ENCODE data around the gene TANGO6. TPM values are rescaled to one million over a fixed set of nuclear protein-coding genes. Genes with fewer than 3 reads are reported as not detected.

The TANGO6 gene
- total RNA-seq, 1 donor from 2014 or later: 12.8 TPM

DNA sequence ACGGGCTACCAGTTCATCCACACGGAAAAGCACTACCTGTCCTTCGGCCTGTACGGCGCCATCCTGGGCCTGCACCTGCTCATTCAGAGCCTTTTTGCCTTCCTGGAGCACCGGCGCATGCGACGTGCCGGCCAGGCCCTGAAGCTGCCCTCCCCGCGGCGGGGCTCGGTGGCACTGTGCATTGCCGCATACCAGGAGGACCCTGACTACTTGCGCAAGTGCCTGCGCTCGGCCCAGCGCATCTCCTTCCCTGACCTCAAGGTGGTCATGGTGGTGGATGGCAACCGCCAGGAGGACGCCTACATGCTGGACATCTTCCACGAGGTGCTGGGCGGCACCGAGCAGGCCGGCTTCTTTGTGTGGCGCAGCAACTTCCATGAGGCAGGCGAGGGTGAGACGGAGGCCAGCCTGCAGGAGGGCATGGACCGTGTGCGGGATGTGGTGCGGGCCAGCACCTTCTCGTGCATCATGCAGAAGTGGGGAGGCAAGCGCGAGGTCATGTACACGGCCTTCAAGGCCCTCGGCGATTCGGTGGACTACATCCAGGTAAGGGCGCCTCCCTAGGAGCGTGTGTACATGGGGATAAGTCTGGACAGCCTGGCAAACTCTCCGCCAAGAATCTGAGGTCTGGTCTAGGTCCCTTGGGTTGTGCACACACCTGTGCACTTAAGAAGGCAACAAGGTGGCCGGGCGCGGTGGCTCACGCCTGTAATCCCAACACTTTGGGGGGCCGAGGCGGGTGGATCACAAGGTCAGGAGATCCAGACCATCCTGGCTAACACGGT, 266.3 kb downstream of the TANGO6 start:
- no peak overlapping the region for H3K27ac Mint-ChIP-seq
- no peak overlapping the region for H2AFZ ChIP-seq (replicated peaks)
- no peaks in the 10 kb centered on the region for H3K36me3 ChIP-seq
- no peak overlapping the region for H3K4me3 ChIP-seq
- H3K9me3 ChIP-seq (ENCODE audit: low read depth): no peaks in the 10 kb centered on the region
- peaks cover 10% of the 10 kb centered on the region for H3K36me3 Mint-ChIP-seq
- H3K79me2 ChIP-seq (ENCODE audit: low read depth): no peaks in the 10 kb centered on the region
- H3K9ac ChIP-seq: no peak overlapping the region
- no peak for TF ChIP-seq CTCF (IDR thresholded peaks at IDR 0.05)
- no peak for TF ChIP-seq EZH2 (IDR thresholded peaks at IDR 0.05)
- no peak for TF ChIP-seq EZH2phosphoT487 (IDR thresholded peaks at IDR 0.05)
- peaks cover 35% of the 10 kb centered on the region for H3F3A ChIP-seq (ENCODE audit: low read depth)
- peak overlapping the region; percentile 46 for H3K4me3 Mint-ChIP-seq
- peaks cover 3% of the 10 kb centered on the region for H3K27me3 ChIP-seq
- peaks cover 31% of the 10 kb centered on the region for H3K4me1 Mint-ChIP-seq
- no peak overlapping the region for H3K4me2 ChIP-seq
- H3K27me3 Mint-ChIP-seq (ENCODE audit: insufficient read depth, low read depth): peaks cover 9% of the 10 kb centered on the region
- H3K4me1 ChIP-seq: peaks cover 18% of the 10 kb centered on the region
- H3K27ac ChIP-seq: no peak overlapping the region
- peaks cover 42% of the 10 kb centered on the region for H4K20me1 ChIP-seq (ENCODE audit: low read depth)
- no peak for DNase-seq (ENCODE audit: low spot score)
- no peaks in the 10 kb centered on the region for H3K9me3 Mint-ChIP-seq

GRCh38 chr16:69110406-69110805, 267.1 kb downstream of the TANGO6 start:
- peaks cover 5% of the 10 kb centered on the region for H3K27me3 Mint-ChIP-seq (ENCODE audit: insufficient read depth, low read depth)
- Histone ChIP-seq H3K4me1 (peaks cover 13% of the 10 kb centered on the region), H3K79me2 (ENCODE audit: low read depth) (no peaks in the 10 kb centered on the region), H3K9ac (no peak overlapping the region), H3K36me3 (no peaks in the 10 kb centered on the region), H2AFZ (replicated peaks) (no peak overlapping the region), H3K27ac (no peak overlapping the region), H3K9me3 (ENCODE audit: low read depth) (no peaks in the 10 kb centered on the region), H3K4me3 (no peak overlapping the region), H4K20me1 (ENCODE audit: low read depth) (peaks cover 47% of the 10 kb centered on the region), H3F3A (ENCODE audit: low read depth) (peaks cover 29% of the 10 kb centered on the region), H3K4me2 (no peak overlapping the region), H3K27me3 (peaks cover 3% of the 10 kb centered on the region)
- H3K4me3 Mint-ChIP-seq: no peak overlapping the region
- no peak overlapping the region for H3K27ac Mint-ChIP-seq
- no peak for TF ChIP-seq EZH2phosphoT487 (IDR thresholded peaks at IDR 0.05)
- no peak for TF ChIP-seq CTCF (IDR thresholded peaks at IDR 0.05)
- TF ChIP-seq EZH2 (IDR thresholded peaks at IDR 0.05): no peak
- H3K4me1 Mint-ChIP-seq: peaks cover 27% of the 10 kb centered on the region
- no peak for DNase-seq (ENCODE audit: low spot score)
- no peaks in the 10 kb centered on the region for H3K9me3 Mint-ChIP-seq
- H3K36me3 Mint-ChIP-seq: peaks cover 15% of the 10 kb centered on the region

DNA sequence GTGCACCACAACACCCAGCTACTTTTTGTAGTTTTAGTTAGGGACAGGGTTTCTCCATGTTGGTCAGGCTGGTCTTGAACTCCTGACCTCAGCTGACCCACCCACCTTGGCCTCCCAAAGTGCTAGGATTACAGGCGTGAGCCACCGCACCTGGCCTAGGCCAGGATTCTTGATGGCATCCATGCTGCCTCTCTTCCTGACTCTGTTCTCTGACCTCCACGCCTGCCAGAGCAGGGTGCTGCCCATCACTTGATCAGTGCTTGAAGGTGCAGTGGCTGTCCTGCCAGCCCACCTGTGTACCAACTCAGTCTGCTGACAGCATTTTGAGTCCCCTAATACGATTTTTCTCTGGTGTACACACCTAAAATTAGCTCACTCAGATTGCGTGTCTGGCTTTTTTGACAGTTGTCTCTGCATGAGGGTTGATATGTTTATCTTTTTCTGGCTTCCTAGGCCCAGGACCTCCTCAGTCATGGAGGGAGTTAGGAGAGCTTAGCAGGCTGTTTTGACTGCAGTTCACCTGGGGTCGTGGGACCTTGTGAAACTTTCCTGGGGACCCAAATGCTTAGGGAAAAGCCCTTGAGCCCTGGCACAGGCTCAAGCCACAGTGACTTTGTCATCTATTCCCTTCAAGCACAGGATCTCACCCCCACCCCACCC, 268.0 kb downstream of the TANGO6 start:
- Histone ChIP-seq H3K36me3 (no peaks in the 10 kb centered on the region), H3K9ac (no peak overlapping the region), H3K4me2 (no peak overlapping the region), H4K20me1 (ENCODE audit: low read depth) (peaks cover 52% of the 10 kb centered on the region), H3K79me2 (ENCODE audit: low read depth) (no peaks in the 10 kb centered on the region), H3K27me3 (peaks cover 3% of the 10 kb centered on the region), H3K27ac (no peak overlapping the region), H3F3A (ENCODE audit: low read depth) (peaks cover 25% of the 10 kb centered on the region), H3K4me3 (no peak overlapping the region), H2AFZ (replicated peaks) (no peak overlapping the region), H3K4me1 (peaks cover 13% of the 10 kb centered on the region), H3K9me3 (ENCODE audit: low read depth) (no peaks in the 10 kb centered on the region)
- Mint-ChIP-seq H3K9me3 (no peaks in the 10 kb centered on the region), H3K27ac (no peak overlapping the region), H3K27me3 (ENCODE audit: insufficient read depth, low read depth) (peaks cover 2% of the 10 kb centered on the region), H3K4me1 (peaks cover 23% of the 10 kb centered on the region), H3K4me3 (no peak overlapping the region), H3K36me3 (peaks cover 16% of the 10 kb centered on the region)
- DNase-seq (ENCODE audit: low spot score): no peak
- no peak for TF ChIP-seq EZH2 (IDR thresholded peaks at IDR 0.05)
- TF ChIP-seq CTCF (IDR thresholded peaks at IDR 0.05): no peak
- TF ChIP-seq EZH2phosphoT487 (IDR thresholded peaks at IDR 0.05): no peak
